Measurements from ENCODE around the gene SPTSSB.
A peak's percentile ranks its signal among the peaks of the same experiment; 100 is the strongest.

The SPTSSB gene

GRCh38 chr3:161390200-161390599, 18.9 kb upstream of the SPTSSB start:
- DNase-seq (ENCODE audit: low spot score): no peak

DNA sequence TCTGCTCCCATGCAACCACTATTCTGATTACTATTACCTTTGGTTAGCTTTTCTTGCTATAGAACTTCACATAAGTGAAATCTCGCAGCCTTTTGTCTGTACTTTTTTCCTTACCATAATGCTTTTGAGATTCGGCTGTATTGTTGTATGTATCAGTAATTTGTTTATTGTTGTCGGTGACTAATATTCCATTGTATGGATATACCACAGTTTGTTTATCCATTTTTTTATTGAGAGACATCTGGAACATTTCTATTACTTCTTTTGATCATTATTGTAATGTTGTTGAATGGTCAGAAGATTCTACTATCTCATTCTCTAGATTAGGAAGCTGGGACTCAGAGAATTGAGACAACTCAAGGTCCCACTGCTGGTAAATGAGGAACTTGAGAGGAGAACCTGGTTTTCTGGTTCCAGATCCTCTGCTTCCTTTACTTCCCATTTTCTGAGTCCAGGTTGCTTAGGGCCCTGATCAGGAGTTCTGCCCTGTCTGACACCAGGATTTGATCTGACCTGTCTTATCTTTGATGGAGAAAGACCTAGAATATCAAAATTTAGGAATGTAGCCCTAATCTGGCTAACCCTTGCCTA, 18.2 kb upstream of the SPTSSB start:
- DNase-seq (ENCODE audit: low spot score): no peak

DNA sequence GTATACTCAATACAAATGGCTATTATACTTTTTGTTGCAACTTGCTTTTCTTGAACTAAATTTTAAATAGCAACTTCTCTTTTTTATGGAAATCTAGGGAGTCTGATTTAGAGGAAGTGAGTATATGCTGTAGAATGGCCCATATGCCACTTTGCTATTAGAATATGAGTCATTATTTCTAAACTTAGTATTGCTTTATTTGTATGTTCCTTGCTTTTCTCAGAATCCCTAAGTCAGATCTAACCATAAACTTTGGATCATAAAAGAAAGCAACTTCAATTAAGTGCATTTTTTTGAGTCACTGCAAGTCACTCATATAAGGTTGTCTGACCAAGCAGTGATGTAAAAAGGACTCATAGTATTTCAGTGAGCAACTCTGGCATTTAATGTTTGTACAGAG, 17.5 kb upstream of the SPTSSB start:
- DNase-seq (ENCODE audit: low spot score): no peak

GRCh38 chr3:161386991-161387770, 15.9 kb upstream of the SPTSSB start:
- DNase-seq (ENCODE audit: low spot score): no peak

DNA sequence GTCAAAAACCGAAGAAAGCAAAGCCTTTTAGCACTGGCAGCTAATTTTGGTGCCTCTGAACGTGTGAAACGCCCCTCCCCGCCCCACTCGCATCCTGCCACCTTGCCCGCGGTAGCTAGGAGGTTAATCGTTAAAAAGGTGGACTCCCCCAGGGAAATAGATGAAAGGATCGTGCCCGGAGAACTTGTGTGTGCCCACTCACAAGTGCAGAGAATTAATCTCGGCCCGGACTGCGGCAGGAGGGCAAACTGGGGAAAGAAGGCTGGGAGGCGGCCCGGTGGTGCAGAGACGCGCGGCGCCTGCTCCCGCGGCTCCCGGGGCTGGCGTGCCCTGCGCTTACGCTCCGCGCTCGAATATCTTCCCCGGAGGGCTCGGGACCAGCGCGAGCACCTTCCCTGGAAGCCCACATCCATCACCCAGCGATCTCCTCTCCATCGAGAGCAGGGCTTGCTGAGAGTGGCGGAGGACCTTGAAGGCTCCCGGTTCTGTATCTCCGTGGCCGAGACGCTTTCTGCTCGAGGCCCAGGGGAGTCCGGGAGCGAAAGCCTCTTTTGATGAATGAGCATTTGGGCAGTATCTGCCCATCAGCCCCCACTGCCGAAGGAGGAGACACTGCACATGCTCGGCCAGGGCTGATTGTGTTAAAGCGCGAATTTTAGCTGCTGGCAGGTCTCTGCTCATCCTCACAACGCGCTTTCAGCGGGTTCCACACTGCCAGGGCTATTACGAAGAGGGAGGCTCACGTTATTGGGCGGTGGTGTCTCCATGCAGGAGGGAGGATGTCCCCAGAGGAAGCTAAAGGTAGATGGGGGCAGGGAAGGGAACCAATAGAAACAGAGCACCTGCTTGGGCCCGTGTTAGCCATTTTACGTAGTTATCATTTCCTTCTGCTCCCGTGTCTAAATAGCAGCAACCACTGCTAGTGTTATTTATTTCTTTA, 1.3 kb upstream of the SPTSSB start:
- peak; percentile 14 for DNase-seq (ENCODE audit: low spot score)

DNA sequence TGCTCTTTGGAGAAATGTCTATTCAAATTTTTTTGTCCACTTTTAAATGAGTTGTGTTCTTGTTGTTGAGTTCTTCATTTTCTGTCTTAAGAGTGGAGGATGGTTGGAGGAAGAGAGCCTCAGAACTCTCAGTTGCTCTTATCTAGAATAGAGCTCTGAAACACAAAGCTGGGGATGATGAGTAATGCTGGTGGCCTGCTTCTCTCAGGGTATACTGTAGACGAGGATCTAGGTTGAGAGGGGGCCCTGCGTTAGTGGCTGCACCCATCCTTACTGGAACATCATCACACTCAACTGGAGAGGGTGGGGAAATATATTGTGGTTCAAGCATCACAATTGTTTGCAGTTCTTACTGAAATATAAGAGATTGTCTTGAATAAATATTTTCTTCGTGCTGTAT, 1.8 kb downstream of the SPTSSB start:
- no peak for DNase-seq (ENCODE audit: low spot score)

DNA sequence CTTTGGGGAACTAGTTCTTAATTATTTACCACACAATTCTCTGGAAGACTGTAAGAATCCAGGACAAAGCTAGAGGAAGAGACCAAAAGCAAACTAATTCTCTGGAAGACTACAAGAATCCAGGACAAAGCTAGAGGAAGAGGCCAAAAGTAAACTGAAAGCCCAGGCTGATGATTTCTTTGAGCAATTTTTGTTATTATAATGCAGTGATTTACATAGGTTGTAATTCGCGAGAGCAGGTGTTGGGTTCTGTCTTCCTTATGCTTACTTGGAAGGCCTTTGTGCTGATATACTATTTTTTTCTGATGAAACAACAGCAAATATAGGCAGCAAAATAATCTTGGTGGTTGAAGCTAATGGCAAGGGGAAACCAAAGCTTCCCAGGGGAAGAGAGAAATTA, 5.2 kb downstream of the SPTSSB start:
- DNase-seq (ENCODE audit: low spot score): no peak

GRCh38 chr3:161358488-161358887, 12.8 kb downstream of the SPTSSB start:
- no peak for DNase-seq (ENCODE audit: low spot score)

DNA sequence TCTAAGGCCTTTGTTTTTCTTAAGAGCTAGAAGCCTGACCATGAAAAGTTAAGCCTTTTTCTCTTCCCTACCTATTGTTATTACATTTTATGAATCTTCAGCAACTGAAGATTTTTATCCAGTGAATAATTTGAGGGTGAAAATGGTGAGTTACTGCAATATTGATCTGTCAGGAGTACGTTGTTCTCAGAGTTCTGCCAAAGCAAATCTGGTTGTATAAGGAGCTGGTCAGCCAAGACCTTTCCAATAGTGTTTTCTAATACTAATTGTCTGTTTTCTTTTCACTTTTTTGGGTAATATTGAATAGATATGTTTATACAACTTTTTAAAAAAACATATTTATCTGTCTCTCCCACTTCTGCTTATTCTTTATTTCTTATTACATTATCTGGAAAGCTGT, 15.0 kb downstream of the SPTSSB start:
- no peak for DNase-seq (ENCODE audit: low spot score)

DNA sequence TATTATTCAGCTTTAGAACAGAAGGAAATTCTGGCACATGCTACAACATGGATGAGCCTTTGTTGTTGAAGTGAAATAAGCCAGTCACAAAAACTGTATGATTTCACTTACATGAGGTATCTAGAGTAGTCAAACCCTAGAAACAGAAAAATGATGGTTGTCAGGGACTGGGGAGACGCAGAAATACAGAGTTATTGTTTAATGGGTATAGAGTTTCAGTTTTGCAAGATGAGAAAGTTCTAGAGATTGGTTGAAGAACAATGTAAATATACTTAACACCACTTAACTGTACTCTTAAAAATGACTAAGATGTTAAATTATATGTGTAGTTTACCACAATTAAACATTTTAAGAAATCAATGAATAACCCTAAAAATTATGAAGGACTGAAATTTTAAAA, 15.8 kb downstream of the SPTSSB start:
- DNase-seq (ENCODE audit: low spot score): no peak

DNA sequence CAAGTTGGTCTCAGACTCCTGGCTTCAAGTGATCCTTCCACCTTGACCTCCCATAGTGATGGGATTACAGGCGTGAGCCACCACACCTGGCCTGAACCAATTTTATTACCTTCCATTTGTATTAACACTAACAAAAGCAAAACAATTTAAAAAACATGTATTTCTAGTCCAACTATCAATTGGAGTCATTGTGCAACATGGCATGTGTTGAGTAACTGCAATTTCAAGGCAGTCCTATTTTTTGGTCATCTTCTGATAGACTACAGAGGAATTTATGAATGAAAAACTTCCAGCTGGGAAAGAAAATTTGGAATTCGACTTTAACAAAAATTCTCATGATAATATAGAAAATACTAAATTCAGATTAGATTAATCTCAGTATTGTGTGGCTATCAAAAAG, 16.8 kb downstream of the SPTSSB start:
- DNase-seq (ENCODE audit: low spot score): no peak

- no peak for DNase-seq (ENCODE audit: low spot score)
Measured at GRCh38 chr3:161351330-161351729, 20.0 kb downstream of the SPTSSB start.

GRCh38 chr3:161350916-161351315, 20.4 kb downstream of the SPTSSB start:
- DNase-seq (ENCODE audit: low spot score): no peak

GRCh38 chr3:161349529-161350312, 21.6 kb downstream of the SPTSSB start:
- DNase-seq (ENCODE audit: low spot score): no peak

GRCh38 chr3:161348796-161349400, 22.4 kb downstream of the SPTSSB start:
- DNase-seq (ENCODE audit: low spot score): no peak

DNA sequence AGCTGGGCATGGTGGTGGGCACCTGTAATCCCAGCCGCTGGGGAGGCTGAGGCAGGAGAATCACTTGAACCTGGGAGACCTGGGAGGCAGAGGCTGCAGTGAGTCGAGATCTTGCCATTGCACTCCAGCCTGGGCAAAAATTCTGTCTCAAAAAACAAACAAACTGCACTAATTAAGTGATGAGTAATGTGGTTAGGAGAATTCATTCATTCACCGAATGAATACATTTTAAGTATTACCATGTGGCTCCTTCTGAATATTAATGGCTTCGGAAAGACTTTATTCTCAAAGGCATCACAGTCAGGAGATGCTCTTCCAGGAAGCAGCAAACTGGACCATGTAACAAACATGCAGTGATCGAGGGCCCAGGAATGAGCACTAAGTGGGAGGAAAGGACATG, 23.6 kb downstream of the SPTSSB start:
- DNase-seq (ENCODE audit: low spot score): no peak

DNA sequence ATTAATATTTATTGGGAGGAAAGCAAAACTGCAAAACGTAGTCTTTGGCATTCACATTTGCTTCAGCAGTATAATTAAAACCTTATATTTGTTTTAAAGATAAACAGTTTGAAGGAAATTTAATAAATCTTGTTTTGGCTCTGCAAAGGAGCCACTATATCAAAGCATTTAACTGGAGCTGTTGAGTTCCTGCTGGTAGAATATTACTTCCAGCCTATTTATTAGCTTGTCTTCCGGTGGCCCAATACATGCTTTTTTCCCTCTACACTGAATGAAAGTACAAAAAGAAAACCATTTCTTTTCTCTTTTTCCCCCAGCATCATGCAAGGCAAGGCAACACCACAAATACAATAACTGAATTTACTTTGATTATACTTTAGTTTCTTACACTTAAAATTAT, 26.3 kb downstream of the SPTSSB start:
- DNase-seq (ENCODE audit: low spot score): no peak

GRCh38 chr3:161343986-161344385, 27.3 kb downstream of the SPTSSB start:
- no peak for DNase-seq (ENCODE audit: low spot score)

- no peak for DNase-seq (ENCODE audit: low spot score)
Measured at GRCh38 chr3:161343540-161343939, 27.8 kb downstream of the SPTSSB start.

- no peak for DNase-seq (ENCODE audit: low spot score)
Measured at GRCh38 chr3:161342629-161343028, 28.7 kb downstream of the SPTSSB start.
